Thyroid gland (tissue), 4 donors: ENCODE results near the gene SUGP2.

Experiments
- POLR2A ChIP-seq, 2 donors: fragments of 450-650 bp; IDR thresholded peaks; one replicate each; pipeline ENCODE4 v1.6.1; 2017; ENCODE audit warnings: antibody characterized with exemption in 2 of 2, mild to moderate bottlenecking in 2 of 2, moderate library complexity in 1 of 2
- TF ChIP-seq, protein P1 (sequence below), 6 experiments: fragments of 200-600 bp in 3 of 6; fragments of 450-650 bp in 3 of 6; sonication (generic) in 3 of 6; IDR thresholded peaks; one replicate each; pipeline ENCODE4 v1.5.1; 2016 to 2019; ENCODE audit warnings: antibody characterized with exemption in 6 of 6, mild to moderate bottlenecking in 2 of 6, inconsistent platforms in 1 of 6, moderate library complexity in 1 of 6

- TF ChIP-seq, protein P1, sequence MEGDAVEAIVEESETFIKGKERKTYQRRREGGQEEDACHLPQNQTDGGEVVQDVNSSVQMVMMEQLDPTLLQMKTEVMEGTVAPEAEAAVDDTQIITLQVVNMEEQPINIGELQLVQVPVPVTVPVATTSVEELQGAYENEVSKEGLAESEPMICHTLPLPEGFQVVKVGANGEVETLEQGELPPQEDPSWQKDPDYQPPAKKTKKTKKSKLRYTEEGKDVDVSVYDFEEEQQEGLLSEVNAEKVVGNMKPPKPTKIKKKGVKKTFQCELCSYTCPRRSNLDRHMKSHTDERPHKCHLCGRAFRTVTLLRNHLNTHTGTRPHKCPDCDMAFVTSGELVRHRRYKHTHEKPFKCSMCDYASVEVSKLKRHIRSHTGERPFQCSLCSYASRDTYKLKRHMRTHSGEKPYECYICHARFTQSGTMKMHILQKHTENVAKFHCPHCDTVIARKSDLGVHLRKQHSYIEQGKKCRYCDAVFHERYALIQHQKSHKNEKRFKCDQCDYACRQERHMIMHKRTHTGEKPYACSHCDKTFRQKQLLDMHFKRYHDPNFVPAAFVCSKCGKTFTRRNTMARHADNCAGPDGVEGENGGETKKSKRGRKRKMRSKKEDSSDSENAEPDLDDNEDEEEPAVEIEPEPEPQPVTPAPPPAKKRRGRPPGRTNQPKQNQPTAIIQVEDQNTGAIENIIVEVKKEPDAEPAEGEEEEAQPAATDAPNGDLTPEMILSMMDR (IDR thresholded peaks at IDR 0.05), result no peak
- TF ChIP-seq POLR2A (IDR thresholded peaks at IDR 0.05), result no peak
Observed at GRCh38 chr19:18998276-18998675, 35.0 kb downstream of the SUGP2 start.
